Osteoblast (primary cell): ENCODE data around the gene CPNE7. TPM values are rescaled to one million over a fixed set of nuclear protein-coding genes. Genes with fewer than 3 reads are reported as not detected.
A peak's percentile ranks its signal among the peaks of the same experiment; 100 is the strongest.

ENCODE experiments used
- DNase-seq: peaks from one replicate; pipeline ENCODE4 v3.0.0; 2011; ENCODE audit warnings: low spot score, mixed read lengths; ENCODE audit not compliant: insufficient read length; ENCODE audit errors: missing footprints
- H2AFZ ChIP-seq: 2 replicates; pipeline ENCODE4 v1.6.0; 2011; ENCODE audit warnings: mild to moderate bottlenecking, low read length
- H3K27ac ChIP-seq: 2 replicates; pipeline ENCODE4 v1.5.1; 2011; ENCODE audit warnings: mild to moderate bottlenecking, low read depth, low read length, moderate library complexity
- H3K27me3 ChIP-seq: 2 replicates; pipeline ENCODE4 v1.6.0; 2012; ENCODE audit warnings: mild to moderate bottlenecking, control low read depth, inconsistent platforms, low read length, moderate library complexity; ENCODE audit not compliant: insufficient read depth
- H3K36me3 ChIP-seq: 2 replicates; pipeline ENCODE4 v1.5.1; 2011; ENCODE audit warnings: mild to moderate bottlenecking, low read length, control low read depth, moderate library complexity; ENCODE audit not compliant: insufficient read depth
- H3K4me1 ChIP-seq: 2 replicates; pipeline ENCODE4 v1.5.1; 2011; ENCODE audit warnings: mild to moderate bottlenecking, low read length, control low read depth, moderate library complexity; ENCODE audit not compliant: insufficient read depth
- H3K4me2 ChIP-seq: 2 replicates; pipeline ENCODE4 v1.6.0; 2011; ENCODE audit warnings: mild to moderate bottlenecking, low read length; ENCODE audit not compliant: insufficient read depth
- H3K4me3 ChIP-seq: fragments of 200-600 bp; sonication (generic); 3 replicates; pipeline ENCODE4 v1.5.1; 2012; ENCODE audit warnings: mild to moderate bottlenecking, low read length, inconsistent platforms; ENCODE audit not compliant: insufficient read depth
- H3K79me2 ChIP-seq: 2 replicates; pipeline ENCODE4 v1.6.0; 2012; ENCODE audit warnings: mild to moderate bottlenecking, low read length, control low read depth, inconsistent platforms; ENCODE audit not compliant: insufficient read depth
- H3K9me3 ChIP-seq: 2 replicates; pipeline ENCODE4 v1.5.1; 2011; ENCODE audit warnings: low read depth, low read length, control low read depth
- H4K20me1 ChIP-seq: 2 replicates; pipeline ENCODE4 v1.6.0; 2012; ENCODE audit warnings: mild to moderate bottlenecking, low read length, control low read depth; ENCODE audit not compliant: insufficient read depth
- CTCF ChIP-seq: IDR thresholded peaks from 2 replicates; pipeline ENCODE4 v1.5.1; 2011; ENCODE audit warnings: mild to moderate bottlenecking, low read depth, low read length, moderate library complexity; ENCODE audit errors: extremely low read depth
- total RNA-seq: library from RNA; depleted of rRNA; stranded (reverse); fragments of >200 nt; gene quantifications from 2 replicates; pipeline ENCODE4 v1.2.3, GENCODE V29; 2012

CPNE7 gene
- total RNA-seq, 1 donor: 7.2 TPM

GRCh38 chr16:89638455-89638854 is 62.9 kb downstream of the CPNE7 start:
- Histone ChIP-seq H3K36me3 (no peaks in the 10 kb centered on the region), H3K4me2 (no peak overlapping the region), H3K27me3 (no peaks in the 10 kb centered on the region), H3K4me3 (no peak overlapping the region), H2AFZ (no peak overlapping the region), H4K20me1 (peaks cover 3% of the 10 kb centered on the region), H3K9me3 (no peaks in the 10 kb centered on the region), H3K27ac (no peak overlapping the region), H3K4me1 (peaks cover 11% of the 10 kb centered on the region), H3K79me2 (no peaks in the 10 kb centered on the region)
- DNase-seq: no peak
- TF ChIP-seq CTCF: no peak

- H2AFZ ChIP-seq: no peak overlapping the region
- no peak overlapping the region for H3K4me3 ChIP-seq
- H3K27ac ChIP-seq: no peak overlapping the region
- no peak overlapping the region for H3K4me2 ChIP-seq
- no peaks in the 10 kb centered on the region for H3K36me3 ChIP-seq
- H3K27me3 ChIP-seq: no peaks in the 10 kb centered on the region
- TF ChIP-seq CTCF: no peak
- H3K79me2 ChIP-seq: no peaks in the 10 kb centered on the region
- H4K20me1 ChIP-seq: no peaks in the 10 kb centered on the region
- H3K9me3 ChIP-seq: no peaks in the 10 kb centered on the region
- no peak for DNase-seq
- H3K4me1 ChIP-seq: peaks cover 7% of the 10 kb centered on the region
These were observed 63.8 kb downstream of the CPNE7 start for GRCh38 chr16:89639385-89639784.

GRCh38 chr16:89641458-89642119 is 66.0 kb downstream of the CPNE7 start:
- no peak for TF ChIP-seq CTCF
- H3K9me3 ChIP-seq: no peaks in the 10 kb centered on the region
- H3K4me1 ChIP-seq: peaks cover 7% of the 10 kb centered on the region
- H3K4me2 ChIP-seq: peak overlapping the region; percentile 76
- no peak overlapping the region for H2AFZ ChIP-seq
- no peaks in the 10 kb centered on the region for H3K27me3 ChIP-seq
- DNase-seq: peak; percentile 85
- H4K20me1 ChIP-seq: peaks cover 3% of the 10 kb centered on the region
- peaks cover 6% of the 10 kb centered on the region for H3K79me2 ChIP-seq
- no peak overlapping the region for H3K27ac ChIP-seq
- no peak overlapping the region for H3K4me3 ChIP-seq
- peaks cover 16% of the 10 kb centered on the region for H3K36me3 ChIP-seq

- Histone ChIP-seq H3K9me3 (no peaks in the 10 kb centered on the region), H3K4me1 (peaks cover 7% of the 10 kb centered on the region), H4K20me1 (peaks cover 7% of the 10 kb centered on the region), H3K36me3 (peaks cover 22% of the 10 kb centered on the region), H3K79me2 (peaks cover 10% of the 10 kb centered on the region), H3K27me3 (no peaks in the 10 kb centered on the region), H2AFZ (no peak overlapping the region), H3K27ac (no peak overlapping the region), H3K4me2 (no peak overlapping the region), H3K4me3 (no peak overlapping the region)
- no peak for TF ChIP-seq CTCF
- peak; percentile 58 for DNase-seq
These were observed 67.0 kb downstream of the CPNE7 start for GRCh38 chr16:89642574-89642973.
